K562 (cell line): ENCODE measurements around the gene AKIRIN1. TPM values are rescaled to one million over a fixed set of nuclear protein-coding genes. Genes with fewer than 3 reads are reported as not detected.

ENCODE experiments used
- ATAC-seq: fragments of 200-7000 bp; cut with Tn5 transposase; 3 replicates; pipeline ENCODE4 v1.9.1; 2020; ENCODE audit warnings: moderate library complexity
- BruUV-seq: library from RNA; stranded (reverse); fragments of 400-500 nt; replicated peaks from 2 replicates; lab custom pipeline; 2021; lab: Mats Ljungman, UMichigan
- CTCF ChIA-PET: fragments of 300-600 bp; formaldehyde crosslinking; extraction: SDS; loops from one replicate; lab custom pipeline; 2021; ENCODE audit warnings: low intra/inter-chr PET ratio; lab: Yijun Ruan, JAX
- POLR2A ChIA-PET: fragments of 300-600, 350-650 bp; sonication (Branson Sonifier 250); formaldehyde crosslinking; extraction: SDS; loops from one replicate; lab custom pipeline; 2021; ENCODE audit warnings: antibody characterized with exemption, inconsistent platforms; lab: Yijun Ruan, JAX
- DNase-seq, 4 experiments: peaks; one replicate each; pipeline versions ENCODE4 v3.0.0 to v3.0.0-alpha.2; 2011 to 2018; ENCODE audit warnings: low spot score in 3 of 4, mixed read lengths in 3 of 4; ENCODE audit errors: extremely low read depth in 1 of 4
- FAIRE-seq: peaks from 2 replicates; lab custom pipeline; 2011; peaks lifted over from hg19 to GRCh38; lab: Jason Lieb, UNC
- H2AFZ ChIP-seq: 2 replicates; pipeline ENCODE4 v1.6.0; 2011; ENCODE audit warnings: low read depth, low read length, control low read depth, inconsistent platforms
- H3K27ac ChIP-seq: fragments of 200-600 bp; 3 replicates; pipeline ENCODE4 v1.8.0; 2011; ENCODE audit warnings: low read depth, mild to moderate bottlenecking, control low read depth, inconsistent platforms, low read length, moderate library complexity, mixed read lengths; ENCODE audit errors: extremely low read depth
- H3K27me3 ChIP-seq, 2 experiments: fragments of 300-600 bp in 1 of 2; 2 replicates in 1 of 2; 3 replicates in 1 of 2; pipeline versions ENCODE4 v1.6.0 to v1.8.0; 2011; ENCODE audit warnings: inconsistent platforms in 2 of 2, low read length in 2 of 2, mild to moderate bottlenecking in 1 of 2, mixed read lengths in 1 of 2, moderate library complexity in 1 of 2; ENCODE audit not compliant: control insufficient read depth in 2 of 2, insufficient read depth in 2 of 2
- H3K36me3 ChIP-seq: fragments of 300-600 bp; 3 replicates; pipeline ENCODE4 v1.8.0; 2011; ENCODE audit warnings: mild to moderate bottlenecking, low read length, inconsistent platforms; ENCODE audit not compliant: control insufficient read depth, insufficient read depth
- H3K4me1 ChIP-seq, 2 experiments: fragments of 200-600 bp in 1 of 2; replicated peaks in 1 of 2; 2 replicates in 1 of 2; 3 replicates in 1 of 2; pipeline versions ENCODE4 v1.5.1 to v1.8.0; 2011; ENCODE audit warnings: inconsistent platforms in 2 of 2, low read length in 2 of 2, mild to moderate bottlenecking in 1 of 2, mixed read lengths in 1 of 2, moderate library complexity in 1 of 2; ENCODE audit not compliant: control insufficient read depth in 2 of 2, insufficient read depth in 2 of 2
- H3K4me2 ChIP-seq: 2 replicates; pipeline ENCODE4 v1.6.1; 2011; ENCODE audit warnings: low read length, control low read depth, inconsistent platforms, mixed read lengths; ENCODE audit not compliant: insufficient read depth
- H3K4me3 ChIP-seq: fragments of 200-600 bp; sonication (generic), shearing (Covaris generic); 2 replicates; pipeline ENCODE4 v1.5.1; 2016; ENCODE audit warnings: control low read depth, inconsistent platforms
- H3K79me2 ChIP-seq: fragments of 200-600 bp; 3 replicates; pipeline ENCODE4 v1.8.0; 2011; ENCODE audit warnings: low read length, inconsistent platforms; ENCODE audit not compliant: control insufficient read depth, insufficient read depth
- H3K9ac ChIP-seq, 2 experiments: 2 replicates each; pipeline versions ENCODE4 v1.6.0 to v1.6.1; 2011; ENCODE audit warnings: low read depth in 2 of 2, low read length in 2 of 2, control low read depth in 1 of 2, inconsistent platforms in 1 of 2, mild to moderate bottlenecking in 1 of 2, mixed read lengths in 1 of 2; ENCODE audit not compliant: insufficient read depth in 1 of 2
- H3K9me1 ChIP-seq: one replicate; pipeline ENCODE4 v1.6.0; 2011; ENCODE audit warnings: inconsistent platforms, mild to moderate bottlenecking, low read length, moderate library complexity; ENCODE audit not compliant: control insufficient read depth, insufficient read depth
- H3K9me3 ChIP-seq: replicated peaks from 2 replicates; pipeline ENCODE4 v1.5.1; 2011; ENCODE audit warnings: low read depth, low read length, inconsistent platforms; ENCODE audit not compliant: control insufficient read depth, insufficient read depth
- H4K20me1 ChIP-seq: replicated peaks from 2 replicates; pipeline ENCODE4 v1.6.1; 2011; ENCODE audit warnings: low read length, inconsistent platforms, mixed read lengths; ENCODE audit not compliant: control insufficient read depth, insufficient read depth
- EGR1 ChIP-seq: fragments of 450-650 bp; conservative IDR thresholded peaks from 2 replicates; pipeline ENCODE4 v1.6.1; 2017; ENCODE audit warnings: mild to moderate bottlenecking
- EP300 ChIP-seq: IDR thresholded peaks from 2 replicates; pipeline ENCODE4 v1.6.1; 2012; ENCODE audit warnings: low read length, improper control_type of control experiment
- EP400 ChIP-seq: fragments of 450-650 bp; IDR thresholded peaks from 2 replicates; pipeline ENCODE4 v1.6.1; 2017; ENCODE audit warnings: antibody characterized with exemption, mild to moderate bottlenecking, moderate library complexity
- ESRRA ChIP-seq: fragments of 450-650 bp; IDR thresholded peaks from 2 replicates; pipeline ENCODE4 v1.6.1; 2014; ENCODE audit warnings: low read depth, mild to moderate bottlenecking, moderate library complexity, borderline replicate concordance
- FOXK1 ChIP-seq: sonication (generic); formaldehyde crosslinking; IDR thresholded peaks from 2 replicates; pipeline ENCODE4 v1.8.0; 2022; ENCODE audit warnings: missing genetic modification reagents, mild to moderate bottlenecking, borderline replicate concordance
- HNRNPUL1 ChIP-seq: fragments of 200-400 bp; formaldehyde crosslinking; IDR thresholded peaks from 2 replicates; pipeline ENCODE4 v1.6.1; 2017; ENCODE audit warnings: low read length
- JUND ChIP-seq, 2 experiments: IDR thresholded peaks; 2 replicates in 1 of 2; 3 replicates in 1 of 2; pipeline ENCODE4 v1.6.1; 2011; ENCODE audit warnings: borderline replicate concordance in 2 of 2, low read depth in 2 of 2, low read length in 2 of 2, improper control_type of control experiment in 1 of 2, missing biosample characterization in 1 of 2, missing genetic modification characterization in 1 of 2, missing genetic modification reagents in 1 of 2
- POLR2AphosphoS2 ChIP-seq: IDR thresholded peaks from 2 replicates; pipeline ENCODE4 v1.6.1; 2012; ENCODE audit warnings: low read length, improper control_type of control experiment
- RBM25 ChIP-seq: fragments of 200-400 bp; formaldehyde crosslinking; IDR thresholded peaks from 2 replicates; pipeline ENCODE4 v1.6.1; 2018; ENCODE audit warnings: low read length, low read depth, moderate library complexity; ENCODE audit not compliant: severe bottlenecking
- SNIP1 ChIP-seq: fragments of 450-650 bp; IDR thresholded peaks from 2 replicates; pipeline ENCODE4 v1.7.1; 2017; ENCODE audit warnings: low read depth, mild to moderate bottlenecking
- TCF3 ChIP-seq: sonication (generic); formaldehyde crosslinking; IDR thresholded peaks from 2 replicates; pipeline ENCODE4 v1.4.0; 2020; ENCODE audit warnings: mild to moderate bottlenecking, missing genetic modification reagents
- ZBTB49 ChIP-seq: sonication (generic); formaldehyde crosslinking; IDR thresholded peaks from 2 replicates; pipeline ENCODE4 v1.8.0; 2022; ENCODE audit warnings: missing genetic modification reagents, mild to moderate bottlenecking, borderline replicate concordance
- ZNF655 ChIP-seq: fragments of 250-450 bp; sonication (Bioruptor Pico); IDR thresholded peaks from 2 replicates; pipeline ENCODE4 v1.5.0; 2021
- ZNF785 ChIP-seq: fragments of 250-450 bp; sonication (Bioruptor Pico); IDR thresholded peaks from 2 replicates; pipeline ENCODE4 v1.4.0; 2020; ENCODE audit warnings: mild to moderate bottlenecking
- WGBS: fragments of 100-300 bp; shearing (Covaris generic); methylation state at CpG from one replicate; pipeline ENCODE4 v1.1.6; 2016; ENCODE audit warnings: low coverage, mixed read lengths; ENCODE audit not compliant: insufficient coverage; ENCODE audit errors: missing lambda C conversion rate; 5-methylcytosine and 5-hydroxymethylcytosine counted together
- in situ Hi-C: fragments of 300-500 bp; cut with MboI; formaldehyde crosslinking; loops from 4 replicates; pipeline ENCODE4 v1.15.0; 2018; ENCODE audit warnings: inconsistent platforms, mixed read lengths
- intact Hi-C: fragments of 100-400 bp; cut with micrococcal nuclease; formaldehyde crosslinking; loops from 2 replicates; pipeline ENCODE4 v1.14.2; 2022
- polyA plus RNA-seq, 8 experiments: library from polyadenylated mRNA; depleted of rRNA in 4 of 8; stranded (reverse) in 5 of 8; unstranded in 3 of 8; fragments of >200 nt; fragmentation: Nextera tagmentation in 2 of 8; fragmentation: Illumina TruSeq in 1 of 8; extraction: Ambion mirVana in 2 of 8; extraction: Trizol in 1 of 8; gene quantifications; 2 replicates each; pipeline versions ENCODE4 v1.2.1 to v1.2.3, GENCODE V29; 2011 to 2014; ENCODE audit warnings: inconsistent platforms in 1 of 8, missing spikeins in 1 of 8
- total RNA-seq, 7 experiments: library from RNA; depleted of rRNA in 6 of 7; stranded (reverse); fragments of >200 nt in 6 of 7; fragmentation: Illumina TruSeq in 2 of 7; extraction: Trizol in 2 of 7; gene quantifications; 2 replicates each; pipeline versions ENCODE4 v1.2.1 to v1.2.3, GENCODE V29; 2011 to 2021; ENCODE audit warnings: low replicate concordance in 1 of 7

The AKIRIN1 gene
- total and polyA plus RNA-seq, 9 of the 15 experiments (the other 6 are each of a cell fraction or from before 2014, with no cell fraction given) = 11.5 to 139 (median 83.4) TPM

GRCh38 chr1:39021426-39021825, 30.4 kb downstream of the AKIRIN1 start:
- no peak for ATAC-seq
- Histone ChIP-seq H3K4me3 (no peak overlapping the region), H3K27me3 (no peaks in the 10 kb centered on the region), H4K20me1 (no peaks in the 10 kb centered on the region), H3K9ac (no peak overlapping the region), H3K4me1 (peaks cover 5 to 9% of the 10 kb centered on the region in 2 experiments; a peak in 4 of 5 replicates), H3K79me2 (peaks cover 9% of the 10 kb centered on the region), H3K36me3 (no peaks in the 10 kb centered on the region), H3K27ac (no peak overlapping the region), H3K9me1 (no peaks in the 10 kb centered on the region), H2AFZ (no peak overlapping the region), H3K9me3 (no peaks in the 10 kb centered on the region), H3K4me2 (no peak overlapping the region)
- in situ Hi-C loops (no loop called here), intact Hi-C loops (no loop called here)
- 0% methylated on average over 1 of the region's 1 CpG for WGBS
- TF ChIP-seq SNIP1 (no peak), EP400 (no peak), EGR1 (no peak), ESRRA (no peak), ZNF655 (CRISPR knock-in tag) (no peak), FOXK1 (CRISPR knock-in tag) (no peak), EP300 (no peak), ZBTB49 (CRISPR knock-in tag) (no peak), ZNF785 (CRISPR knock-in tag) (no peak), JUND (IDR thresholded peaks at IDR 0.05; ENCODE audit: borderline replicate concordance, low read depth, low read length) (no peak), JUND (tag; IDR thresholded peaks at IDR 0.05; ENCODE audit: borderline replicate concordance, low read depth, low read length) (no peak), TCF3 (CRISPR knock-in tag) (no peak), RBM25 (no peak), POLR2AphosphoS2 (no peak), HNRNPUL1 (no peak)
- ChIA-PET POLR2A (no interaction called here), CTCF (interaction anchor here (0.7 kb wide), 1 partner anchor 40 kb away, joined by 3 read pairs; no protein-coding TSS in a partner anchor)
- no peak for FAIRE-seq
- BruUV-seq = no TSS peak
- DNase-seq = no peak
